ENCODE results near the gene SDK1. TPM values are rescaled to one million over a fixed set of nuclear protein-coding genes. Genes with fewer than 3 reads are reported as not detected.

SDK1 gene
- total and polyA plus RNA-seq, 2 of the 8 experiments (the other 6 are each of a cell fraction or from before 2014, with no cell fraction given), result 3.3 to 7.2 TPM

- Histone ChIP-seq H3K4ac (replicated peaks; ENCODE audit: insufficient read length, low read depth, low read length) (no peak overlapping the region), H3K79me2 (ENCODE audit: control insufficient read depth in 1 of 2, insufficient read depth in 2 of 2, low read length in 2 of 2) (no peaks in the 10 kb centered on the region), H2AFZ (ENCODE audit: low read length) (no peak overlapping the region), H3K9me3 (ENCODE audit: insufficient read depth in 2 of 2, low read depth in 1 of 2, low read length in 1 of 2) (no peaks in the 10 kb centered on the region; a peak in 1 of 4 replicates), H3K36me3 (ENCODE audit: control insufficient read depth in 2 of 4, insufficient read depth in 4 of 4, low read length in 3 of 4) (no peaks in the 10 kb centered on the region), H3K27me3 (replicated peaks in 1 of 4; ENCODE audit: control insufficient read depth in 3 of 4, extremely low read depth in 1 of 4, insufficient read depth in 3 of 4, low read length in 3 of 4) (no peaks in the 10 kb centered on the region), H3K23ac (ENCODE audit: insufficient read length) (no peak overlapping the region), H3K56ac (replicated peaks; ENCODE audit: insufficient read length, low read depth, low read length) (no peak overlapping the region), H3K14ac (ENCODE audit: insufficient read length) (no peak overlapping the region), H2BK12ac (ENCODE audit: low read depth, low read length) (no peak overlapping the region), H2BK120ac (replicated peaks; ENCODE audit: low read depth, low read length) (no peak overlapping the region), H3K4me1 (replicated peaks in 1 of 4; ENCODE audit: control insufficient read depth in 3 of 4, insufficient read depth in 4 of 4, low read length in 3 of 4) (peaks cover 0 to 7% (median 1%) of the 10 kb centered on the region in 4 experiments; a peak in 3 of 7 replicates), H2AK5ac (ENCODE audit: low read depth, low read length) (no peak overlapping the region), H3K4me2 (ENCODE audit: insufficient read depth in 1 of 2, low read depth in 2 of 2, low read length in 2 of 2) (no peak overlapping the region), H3K9ac (replicated peaks in 1 of 4; ENCODE audit: extremely low read depth in 1 of 4, low read depth in 3 of 4, low read length in 3 of 4) (no peak overlapping the region), H4K91ac (replicated peaks; ENCODE audit: insufficient read length, low read length) (no peak overlapping the region), H3K4me3 (ENCODE audit: extremely low read depth in 1 of 4, insufficient read depth in 2 of 4, low read depth in 3 of 4, low read length in 4 of 4) (no peak overlapping the region), H3K23me2 (ENCODE audit: low read depth, low read length) (no peaks in the 10 kb centered on the region), H3K79me1 (ENCODE audit: low read depth, low read length) (no peaks in the 10 kb centered on the region), H4K20me1 (replicated peaks in 1 of 2; ENCODE audit: control insufficient read depth in 1 of 2, insufficient read depth in 2 of 2, low read length in 2 of 2) (no peaks in the 10 kb centered on the region), H2BK15ac (ENCODE audit: low read length) (no peak overlapping the region), H2BK5ac (ENCODE audit: low read depth, low read length) (no peak overlapping the region), H3K27ac (ENCODE audit: low read depth, low read length) (no peak overlapping the region), H4K8ac (ENCODE audit: extremely low read depth, insufficient read depth, low read length) (no peak overlapping the region), H2BK20ac (ENCODE audit: low read length) (no peak overlapping the region), H4K5ac (ENCODE audit: insufficient read length, low read depth, low read length) (no peak overlapping the region), H3K18ac (ENCODE audit: extremely low read depth, low read length) (no peak overlapping the region)
- DNase-seq (ENCODE audit: low read depth in 1 of 2, low spot score in 2 of 2) (no peak), FAIRE-seq (no peak)
- 95% methylated on average over 16 of the region's 19 CpGs; no CpG with 5 or more reads in 1 of the 2 experiments for WGBS, 2 experiments (ENCODE audit: extremely low coverage in 1 of 2, insufficient coverage in 1 of 2, insufficient read length in 1 of 2, insufficient replicate concordance in 2 of 2, low coverage in 1 of 2, low lambda C conversion rate in 2 of 2, missing lambda C conversion rate in 1 of 2)
- ChIA-PET POLR2A (ENCODE audit: partially characterized antibody) (no interaction called here), CTCF (ENCODE audit: partially characterized antibody) (no interaction called here)
- TF ChIP-seq GABPA (IDR thresholded peaks at IDR 0.05; ENCODE audit: borderline replicate concordance, insufficient read depth, low read length) (no peak), CHD1 (IDR thresholded peaks at IDR 0.05; ENCODE audit: low read depth, low read length) (no peak), SAP30 (IDR thresholded peaks at IDR 0.05; ENCODE audit: insufficient read depth, insufficient replicate concordance, low read length) (no peak), RXRA (IDR thresholded peaks at IDR 0.05; ENCODE audit: insufficient read depth, low read depth, low read length) (no peak), EGR1 (IDR thresholded peaks at IDR 0.05; ENCODE audit: borderline replicate concordance, low read depth, low read length) (no peak), SIX5 (IDR thresholded peaks at IDR 0.05; ENCODE audit: low read depth, low read length) (no peak), CTCF (IDR thresholded peaks at IDR 0.05; ENCODE audit: control extremely low read depth in 1 of 3, insufficient read depth in 1 of 3, low read depth in 1 of 3, low read length in 3 of 3) (no peak), RAD21 (IDR thresholded peaks at IDR 0.05 in 1 of 2, conservative IDR thresholded peaks at IDR 0.05 in 1 of 2; ENCODE audit: low read depth in 2 of 2, low read length in 2 of 2) (no peak)
These were observed 673.3 kb downstream of the SDK1 start for GRCh38 chr7:3974329-3974728.
